NCI-H128 (cell line): ENCODE results near the gene ARNT2.

Experiments used
- DNase-seq: peaks from one replicate; lab custom pipeline; 2025; ENCODE audit not compliant: unreplicated experiment; lab: John Stamatoyannopoulos, UW

Gene ARNT2

DNA sequence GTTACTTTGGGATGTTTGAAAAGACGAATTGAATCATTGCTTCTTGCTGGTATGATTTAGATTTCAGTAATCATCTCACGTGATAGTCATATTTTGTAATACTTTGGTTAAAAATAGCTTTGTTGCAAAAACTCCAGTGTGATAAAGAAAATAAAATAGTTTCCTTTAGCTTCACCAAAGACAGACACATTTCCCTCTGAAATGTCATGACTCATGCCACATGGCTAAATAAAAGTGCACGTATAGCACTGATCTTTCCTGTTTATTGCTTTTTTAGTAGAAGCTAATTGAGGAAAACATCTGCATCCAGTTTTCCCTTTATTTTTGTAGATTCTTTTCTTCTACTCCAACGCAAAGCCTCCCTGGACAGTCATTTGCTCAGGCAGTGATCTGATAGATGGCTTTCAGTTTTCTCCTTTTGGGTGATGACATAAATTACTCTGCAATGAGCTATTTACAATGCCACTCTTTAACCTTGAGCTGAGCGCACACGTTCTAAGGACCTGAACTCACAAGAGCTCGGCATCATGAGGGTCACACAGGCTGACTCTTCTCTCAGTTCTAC lies 84.9 kb downstream of the ARNT2 start:
- no peak for DNase-seq

DNA sequence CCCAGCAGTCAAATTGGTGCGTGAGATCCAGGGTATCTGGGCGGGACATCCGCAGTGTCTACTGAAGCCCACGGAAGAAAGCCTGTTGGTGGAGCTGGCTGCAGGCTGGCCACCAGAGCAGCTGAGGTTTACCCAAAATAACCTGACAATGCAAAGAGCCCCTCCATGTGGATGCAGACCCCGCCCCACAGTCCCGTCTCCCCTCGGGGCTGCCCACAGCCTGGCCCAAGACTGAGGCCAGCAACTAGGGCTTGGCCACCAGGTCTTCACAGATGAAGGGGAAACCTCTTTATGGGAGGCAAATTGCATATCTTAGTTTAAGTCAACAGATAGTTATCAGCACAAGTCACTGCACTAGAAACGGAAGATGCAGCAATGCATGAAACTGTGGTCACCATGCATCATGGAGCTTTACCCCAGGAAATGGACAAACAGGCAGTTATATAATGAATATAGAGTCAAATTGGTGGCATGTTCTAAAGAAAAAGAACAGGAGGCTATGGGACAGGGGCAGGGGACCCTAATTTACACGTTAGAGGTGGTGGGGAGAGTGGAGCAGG lies 86.3 kb downstream of the ARNT2 start:
- no peak for DNase-seq

DNA sequence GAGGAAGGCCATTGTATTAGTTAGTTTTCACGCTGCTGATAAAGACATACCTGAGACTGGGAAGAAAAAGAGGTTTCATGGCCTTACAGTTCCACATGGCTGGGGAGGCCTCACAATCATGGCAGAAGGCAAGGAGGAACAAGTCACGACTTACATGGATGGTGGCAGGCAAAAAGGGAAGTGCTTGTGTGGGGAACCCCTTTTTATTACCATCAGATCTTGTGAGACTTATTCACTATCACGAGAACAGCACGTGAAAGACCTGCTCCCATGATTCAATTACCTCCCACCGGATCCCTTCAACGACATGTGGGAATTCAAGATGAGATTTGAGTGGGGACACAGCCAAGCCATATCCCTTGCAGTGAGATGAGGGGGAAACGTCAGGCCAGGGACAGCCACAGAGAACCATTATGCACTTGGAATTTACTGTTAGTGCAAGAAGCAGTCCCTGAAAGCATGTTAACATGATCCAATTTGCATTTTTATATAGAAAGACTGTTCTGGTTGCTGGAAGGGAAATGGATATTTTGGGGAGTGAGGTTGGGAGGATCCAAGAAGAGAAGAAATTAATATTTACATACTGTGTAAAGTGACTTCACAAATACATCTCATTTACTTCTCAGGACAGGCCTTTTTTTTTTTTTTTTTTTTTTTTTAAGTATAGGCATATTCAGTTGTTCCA lies 87.1 kb downstream of the ARNT2 start:
- DNase-seq: no peak

DNA sequence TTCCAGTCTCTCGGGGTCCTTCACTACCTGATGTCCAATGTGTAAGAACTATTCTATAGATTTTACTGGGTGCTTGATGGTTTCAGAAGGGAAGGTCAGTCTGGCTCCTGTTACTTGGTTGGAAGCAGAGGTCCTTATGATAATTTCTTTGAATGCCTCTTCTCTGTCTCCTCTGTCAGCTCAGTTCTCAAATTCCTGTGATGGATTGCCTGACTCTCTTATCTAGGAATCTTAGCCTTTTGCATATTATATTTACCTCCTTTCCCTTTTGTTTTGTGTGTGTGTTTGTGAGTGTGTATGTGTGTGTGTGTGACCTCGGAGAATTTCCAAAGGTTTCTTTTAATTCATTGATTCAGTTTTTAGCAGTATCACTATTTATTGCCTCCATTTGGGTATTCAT lies 88.2 kb downstream of the ARNT2 start:
- no peak for DNase-seq

DNA sequence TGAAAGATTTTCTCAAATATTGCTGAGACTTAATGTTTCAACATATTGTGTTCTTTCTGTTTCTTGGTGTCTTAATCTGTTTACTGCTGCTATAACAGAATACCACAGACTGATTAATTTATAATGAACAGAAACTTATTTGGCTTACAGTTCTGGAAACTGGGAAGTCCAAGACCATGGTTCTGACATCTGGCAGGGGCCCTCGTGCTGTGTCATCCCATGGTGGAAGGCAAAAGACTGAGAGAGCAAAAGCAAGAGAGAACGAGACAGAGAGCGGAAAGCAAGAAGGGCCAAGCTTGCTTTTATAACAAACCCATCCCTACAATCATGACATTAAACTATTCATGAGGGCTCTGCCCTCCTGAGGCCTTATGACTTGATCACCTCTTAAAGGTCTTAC lies 88.7 kb downstream of the ARNT2 start:
- DNase-seq: no peak

DNA sequence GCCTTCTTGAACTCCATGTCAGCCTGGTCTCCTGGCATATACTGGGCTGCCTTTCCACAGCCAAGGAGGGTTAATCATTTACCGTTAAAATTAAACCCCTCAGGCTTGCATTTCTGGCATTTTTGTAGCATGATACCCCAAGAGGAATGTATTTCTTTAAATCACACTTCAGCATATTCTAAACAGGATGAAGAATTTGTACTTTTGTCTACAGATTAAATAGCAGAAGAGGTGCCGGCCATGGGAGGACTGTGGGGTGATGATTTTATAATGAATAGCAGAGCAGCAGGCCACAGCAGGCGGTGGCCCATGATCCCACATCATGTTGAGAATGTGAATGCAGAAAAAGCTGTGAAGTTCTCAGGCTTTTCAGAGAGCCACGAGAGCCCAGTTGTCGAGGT lies 90.2 kb downstream of the ARNT2 start:
- DNase-seq: no peak

DNA sequence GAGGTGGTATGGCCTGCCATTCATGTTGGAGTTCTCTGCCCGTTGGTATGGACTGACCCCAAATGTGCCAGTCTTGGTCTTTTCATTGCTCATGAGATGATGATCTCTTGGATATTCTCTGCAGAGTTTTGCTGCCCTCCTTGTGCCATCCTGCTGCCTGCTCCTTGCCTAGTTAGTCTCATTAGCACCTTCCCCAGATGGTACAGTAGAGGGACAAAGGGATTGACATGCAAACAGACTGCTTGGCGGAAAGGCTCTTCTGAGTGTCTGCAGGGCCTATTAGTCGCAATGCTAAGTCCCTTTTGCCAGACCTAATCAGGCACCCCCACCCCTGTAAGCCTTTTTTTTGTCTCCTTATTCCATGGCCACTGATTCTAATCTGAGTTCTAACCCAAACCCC lies 90.6 kb downstream of the ARNT2 start:
- DNase-seq: no peak

DNA sequence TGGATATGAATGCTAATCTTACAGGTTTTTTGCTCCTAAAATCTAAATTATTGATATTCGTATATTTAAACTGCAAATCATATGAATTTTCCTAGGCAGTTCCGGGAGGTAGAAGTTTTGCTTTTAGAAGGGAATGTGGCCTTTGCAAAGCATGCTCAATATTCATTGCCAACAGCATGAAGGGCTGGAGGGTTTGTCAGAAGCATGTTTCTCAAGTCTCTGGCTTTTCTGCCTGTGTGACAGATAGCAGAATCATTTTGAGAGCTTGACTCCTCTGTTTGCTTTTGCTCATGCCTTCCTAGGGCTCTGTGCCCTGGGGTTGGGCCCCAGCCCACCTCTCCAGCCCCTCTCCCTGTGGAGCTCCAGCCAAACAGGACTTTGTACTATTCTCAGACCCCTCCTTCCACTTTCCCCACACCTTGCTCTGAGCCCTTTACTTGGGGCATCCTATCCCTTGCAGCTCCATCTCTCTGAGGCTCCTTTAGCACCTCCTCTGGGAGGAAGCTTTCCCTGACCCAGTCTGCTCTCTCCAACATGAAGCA lies 91.3 kb downstream of the ARNT2 start:
- no peak for DNase-seq

DNA sequence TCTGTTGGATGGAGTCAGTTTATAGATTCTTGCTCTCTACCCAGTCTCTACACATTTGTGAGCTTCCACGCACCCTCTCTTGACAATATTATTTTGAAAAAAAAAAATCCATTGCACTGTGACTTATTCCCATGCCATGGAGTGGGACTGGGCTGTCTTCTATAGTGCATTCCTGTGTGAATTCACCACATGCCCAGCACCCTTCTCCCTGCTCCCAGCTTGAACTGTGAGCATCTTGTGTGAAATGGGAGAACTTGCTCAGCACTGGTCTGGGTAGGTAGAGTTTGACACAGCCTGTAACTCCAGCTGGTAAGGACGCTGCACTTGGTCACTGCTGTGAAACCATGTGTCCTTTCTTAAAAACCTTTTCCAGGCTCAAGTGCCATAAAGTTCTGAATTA lies 91.9 kb downstream of the ARNT2 start:
- no peak for DNase-seq

DNA sequence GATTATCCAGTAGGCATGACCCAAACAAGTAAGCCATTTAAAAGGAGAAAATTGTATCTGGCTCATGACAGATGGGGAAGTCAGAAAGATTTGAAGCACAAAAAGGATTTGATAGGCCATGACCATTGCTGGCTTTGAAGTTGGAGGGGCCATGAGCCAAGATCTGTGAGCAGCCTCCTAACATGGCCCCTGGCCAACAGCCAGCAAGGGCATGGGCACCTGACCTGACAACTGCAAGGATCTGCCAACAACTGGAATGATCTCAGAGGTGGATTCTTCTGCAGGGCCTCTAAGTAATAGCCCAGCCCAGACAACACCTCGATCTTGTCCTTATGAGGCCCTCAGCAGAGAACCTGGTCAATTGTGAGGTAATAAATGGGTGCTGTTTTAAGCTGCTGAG lies 93.0 kb downstream of the ARNT2 start:
- no peak for DNase-seq

DNA sequence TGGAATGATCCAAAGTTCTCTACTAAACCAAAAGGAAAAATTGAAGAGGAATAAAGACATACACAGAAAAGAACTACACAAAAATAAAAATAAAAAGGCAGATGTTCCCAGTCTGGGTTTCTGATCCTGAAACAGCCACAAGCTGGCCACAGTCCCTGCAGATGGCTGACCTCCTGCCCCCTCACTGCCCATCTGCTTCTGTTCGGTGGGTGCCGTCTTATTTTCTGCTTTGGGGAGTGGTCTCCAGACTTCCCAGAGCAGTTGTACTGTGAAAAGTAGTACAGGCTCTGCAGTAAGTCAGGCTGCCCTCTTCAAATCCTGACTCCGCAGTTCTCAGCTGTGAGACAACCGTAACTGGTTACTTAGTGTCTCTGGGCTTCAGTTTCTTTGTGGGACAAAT lies 94.5 kb downstream of the ARNT2 start:
- DNase-seq: no peak

DNA sequence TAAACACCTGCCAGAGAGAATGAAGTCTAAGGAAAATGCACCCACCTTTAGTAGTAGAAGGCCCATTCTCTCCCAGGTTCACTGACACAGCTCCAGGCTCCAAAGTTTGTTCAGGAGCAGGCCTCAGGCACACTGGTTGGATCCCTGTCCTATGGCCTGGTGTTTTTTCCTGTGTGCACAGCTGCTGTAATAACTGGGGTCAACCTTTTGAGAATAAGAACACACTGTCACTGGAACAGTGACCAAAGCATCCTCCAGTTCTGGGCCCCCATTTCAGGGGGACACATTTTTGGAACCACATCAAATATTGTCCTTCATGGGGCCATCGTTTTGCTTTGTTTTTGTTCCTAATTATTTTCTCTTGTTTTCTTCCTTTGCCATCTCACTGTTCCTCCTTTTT lies 95.8 kb downstream of the ARNT2 start:
- DNase-seq: no peak

DNA sequence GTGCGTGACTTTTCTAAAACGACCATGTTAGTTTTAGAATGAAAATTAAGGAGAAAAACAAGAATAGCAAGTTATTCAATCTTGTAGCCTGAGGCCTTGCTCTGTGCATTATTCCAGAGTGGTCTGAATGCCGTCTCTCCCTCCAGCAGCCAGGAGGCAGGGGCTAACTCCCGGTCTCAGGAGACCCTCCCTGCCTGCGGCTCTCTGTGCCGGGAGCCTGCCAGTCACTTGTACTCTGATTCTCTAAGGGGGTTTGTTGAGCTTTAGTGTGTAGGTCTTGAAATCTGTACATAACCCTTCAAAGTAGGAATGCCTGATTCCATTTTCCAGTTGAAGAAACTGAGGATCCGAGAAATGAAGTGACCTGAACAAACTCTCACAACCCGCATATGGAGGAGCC lies 97.3 kb downstream of the ARNT2 start:
- DNase-seq: no peak

DNA sequence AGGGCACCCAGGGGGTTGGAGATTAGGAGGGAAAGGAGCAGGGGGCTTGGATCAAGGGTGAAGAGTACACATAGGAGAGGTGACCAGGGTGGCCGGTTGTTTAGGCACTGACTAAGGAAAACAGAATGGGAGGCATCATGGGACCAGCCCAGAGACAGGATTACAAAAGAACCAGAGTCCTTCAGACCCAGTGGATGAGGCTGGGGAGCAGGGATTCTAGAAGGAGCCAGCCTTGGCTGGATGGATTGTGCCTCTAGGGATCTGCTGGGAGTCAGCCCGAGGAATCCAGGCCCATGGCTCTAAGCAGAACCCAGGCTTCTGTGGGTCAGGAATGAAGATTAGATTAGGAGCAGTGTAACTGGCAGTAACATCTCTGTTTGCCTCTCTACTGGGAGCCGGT lies 98.6 kb downstream of the ARNT2 start:
- no peak for DNase-seq

DNA sequence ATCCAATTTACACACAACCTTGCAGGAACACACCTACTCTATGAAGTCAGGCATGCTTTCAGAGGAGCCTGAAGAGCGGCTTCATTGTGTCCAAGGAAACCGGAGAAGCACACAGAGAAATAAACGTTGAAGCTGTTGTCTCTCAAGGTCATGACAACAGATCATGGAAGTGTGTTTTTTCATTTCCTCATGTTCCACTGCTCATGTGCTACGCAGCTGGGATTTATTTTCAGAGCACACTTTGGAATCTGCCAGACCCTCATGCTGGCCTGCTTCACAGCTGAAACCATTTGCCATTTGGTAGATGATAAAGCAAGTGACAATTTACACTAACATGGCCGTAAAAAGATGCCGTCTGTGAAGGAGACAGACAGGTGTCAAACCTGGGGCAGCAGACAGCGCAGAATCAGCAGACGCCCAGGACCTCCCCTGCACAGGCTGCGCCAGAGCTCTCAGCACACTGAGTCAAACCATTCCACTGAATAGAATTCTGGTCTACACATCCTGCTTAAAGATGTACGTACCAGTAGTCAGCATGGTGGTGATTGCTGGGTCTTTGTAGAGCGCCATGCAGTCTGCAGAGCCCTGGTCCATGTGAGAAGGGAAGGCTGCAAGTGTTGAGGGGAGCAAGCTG lies 99.3 kb downstream of the ARNT2 start:
- DNase-seq: no peak

DNA sequence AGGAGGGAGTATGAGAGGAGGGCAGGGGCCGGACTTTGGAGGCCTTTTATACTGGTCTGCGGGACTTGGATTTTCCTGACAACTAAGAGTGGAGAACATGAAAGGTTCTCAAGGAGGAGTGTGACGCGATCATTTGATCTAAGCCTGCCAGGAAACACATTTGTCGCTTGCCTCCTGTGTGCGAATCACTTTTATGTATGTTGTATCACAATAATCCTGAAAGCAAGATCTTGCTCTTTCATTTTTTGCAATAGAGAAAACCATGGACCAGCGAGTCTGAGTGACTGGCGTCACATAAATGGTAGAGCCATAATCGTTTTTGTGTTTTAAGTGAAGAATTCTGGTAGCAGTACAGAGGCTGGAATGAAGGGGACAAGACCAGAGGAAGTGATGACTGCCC lies 100.7 kb downstream of the ARNT2 start:
- DNase-seq: no peak

DNA sequence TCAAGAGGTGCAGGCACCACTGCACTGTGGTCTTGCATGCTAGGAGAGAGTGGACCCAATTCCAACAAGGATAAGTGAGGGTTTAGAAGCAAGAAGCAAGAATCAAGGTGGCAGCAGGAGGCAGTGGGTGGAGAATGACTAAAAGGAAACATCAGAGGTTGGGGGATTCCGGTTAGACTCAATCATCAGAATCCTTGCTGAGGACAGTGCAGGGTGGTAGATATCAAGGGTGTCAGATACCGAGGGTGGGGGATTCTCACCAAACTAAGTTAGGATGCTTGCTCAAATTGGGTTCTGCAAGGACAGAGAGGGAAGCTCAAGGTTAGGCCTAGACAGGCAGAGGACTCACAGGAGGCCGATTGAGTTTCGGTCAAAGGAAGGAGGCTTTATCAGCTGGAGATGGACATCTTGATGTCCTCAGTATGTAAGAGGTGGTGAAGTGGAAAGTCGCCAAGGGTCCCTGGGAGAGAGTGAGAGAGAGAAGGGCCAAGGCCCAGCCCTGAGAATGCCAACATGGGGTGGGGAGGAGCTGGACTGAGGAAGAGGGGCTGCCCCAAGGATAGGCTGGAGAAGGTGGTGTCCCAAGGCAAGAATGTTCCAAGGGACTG lies 102.2 kb downstream of the ARNT2 start:
- no peak for DNase-seq

DNA sequence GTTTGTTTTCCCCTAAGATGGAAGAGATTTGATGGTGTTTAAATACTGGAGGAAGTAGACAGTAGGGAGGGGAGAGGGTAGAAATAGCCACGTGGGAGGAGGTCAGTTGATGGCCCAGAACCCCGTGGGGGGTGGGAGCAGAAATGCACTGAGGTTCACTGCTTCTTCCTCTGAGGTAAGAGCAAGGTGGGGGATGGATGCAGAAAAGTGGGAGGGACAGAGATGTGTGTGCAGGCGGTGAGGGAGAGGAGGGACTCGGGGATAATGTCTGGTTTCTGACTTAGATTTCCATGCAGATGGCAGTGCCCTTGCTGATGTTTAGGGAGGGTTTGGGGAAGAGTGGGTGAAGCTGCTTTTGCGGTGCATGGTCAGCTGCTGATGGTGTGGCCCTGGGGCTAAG lies 102.9 kb downstream of the ARNT2 start:
- DNase-seq: no peak

DNA sequence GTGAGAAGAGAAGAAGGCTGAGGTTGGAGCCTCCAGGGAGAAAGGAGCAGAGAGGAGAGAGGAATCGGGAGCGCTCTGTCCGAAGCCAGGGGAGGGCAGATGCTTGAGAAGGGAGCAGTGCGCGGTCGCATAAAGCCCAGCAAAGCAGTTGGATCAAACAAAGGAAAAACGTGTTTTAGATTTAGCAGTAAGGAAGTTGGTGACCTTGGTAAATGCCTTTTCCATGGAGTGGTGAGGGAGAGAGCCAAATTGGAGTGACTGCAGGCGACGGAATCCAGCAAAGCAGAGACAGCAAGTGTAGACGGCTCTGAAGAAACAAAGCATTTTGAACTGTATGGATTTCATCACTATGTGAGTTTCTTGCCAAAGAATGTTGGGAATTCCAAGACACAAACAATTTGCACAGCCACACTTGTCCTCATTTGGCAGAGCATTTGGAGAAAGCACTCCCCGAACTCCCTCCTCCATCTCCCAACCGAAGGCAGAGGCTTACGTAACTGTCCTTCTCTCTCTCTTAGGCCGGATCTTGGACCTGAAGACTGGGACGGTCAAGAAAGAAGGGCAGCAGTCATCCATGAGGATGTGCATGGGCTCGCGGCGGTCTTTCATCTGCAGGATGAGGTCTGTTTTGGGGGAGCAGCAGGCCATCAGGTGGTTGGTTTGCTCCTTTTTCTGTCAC lies 103.6 kb downstream of the ARNT2 start:
- DNase-seq: no peak

DNA sequence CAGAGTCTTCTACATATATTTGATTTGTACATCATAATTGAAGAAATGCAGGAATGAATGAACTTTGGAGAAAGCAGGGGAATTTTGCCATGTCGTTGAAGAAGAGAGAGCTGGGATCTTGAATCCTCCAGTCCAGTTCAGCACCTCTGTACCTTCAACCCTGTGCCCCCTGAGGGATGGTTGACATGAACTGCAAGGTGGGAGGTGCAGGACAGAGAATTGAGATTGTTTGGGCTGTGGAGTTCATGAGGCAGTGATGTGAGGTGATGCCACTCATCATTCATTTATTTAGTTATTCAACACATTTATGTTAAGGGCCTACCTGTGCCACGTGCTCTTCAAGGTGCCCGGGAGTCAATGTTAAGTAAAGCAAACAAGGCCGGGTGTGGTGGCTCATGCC lies 104.6 kb downstream of the ARNT2 start:
- DNase-seq: no peak

DNA sequence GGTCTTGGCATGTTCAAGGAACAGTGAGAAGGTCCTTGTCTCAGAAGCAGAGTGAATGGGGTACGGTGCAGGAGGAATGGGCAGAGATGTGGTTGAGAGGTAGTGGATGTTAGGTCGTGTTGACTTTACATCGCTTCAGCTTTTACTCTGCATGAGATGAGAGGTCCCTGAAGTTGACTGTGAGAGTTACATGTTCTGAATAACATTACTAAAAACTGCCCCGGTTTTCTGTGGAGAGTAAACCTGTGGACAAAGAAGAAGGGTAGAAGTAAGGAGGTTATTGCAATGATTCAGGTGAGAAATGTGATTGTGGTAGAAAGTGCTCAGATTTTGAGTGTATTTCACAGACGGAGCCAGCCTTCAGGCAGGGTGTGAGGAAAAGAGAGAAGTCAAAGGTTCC lies 105.6 kb downstream of the ARNT2 start:
- DNase-seq: no peak
